ENCODE results near the gene PGLYRP2.
A peak's percentile ranks its signal among the peaks of the same experiment; 100 is the strongest.

The PGLYRP2 gene

GRCh38 chr19:15471639-15472101 is 7.6 kb downstream of the PGLYRP2 start:
- TF ChIP-seq CTCF (IDR thresholded peaks at IDR 0.05; ENCODE audit: insufficient read depth, low read depth, low read length, missing control alignments): no peak
- DNase-seq (ENCODE audit: low read depth): no peak
- H3K4me3 ChIP-seq (ENCODE audit: low read depth, low read length): no peak overlapping the region

- no peak for TF ChIP-seq CTCF (IDR thresholded peaks at IDR 0.05; ENCODE audit: insufficient read depth, low read depth, low read length, missing control alignments)
- peak; percentile 37 for DNase-seq (ENCODE audit: low read depth)
- H3K4me3 ChIP-seq (ENCODE audit: low read depth, low read length): no peak overlapping the region
These were observed 9.6 kb downstream of the PGLYRP2 start for GRCh38 chr19:15469513-15470297.

DNA sequence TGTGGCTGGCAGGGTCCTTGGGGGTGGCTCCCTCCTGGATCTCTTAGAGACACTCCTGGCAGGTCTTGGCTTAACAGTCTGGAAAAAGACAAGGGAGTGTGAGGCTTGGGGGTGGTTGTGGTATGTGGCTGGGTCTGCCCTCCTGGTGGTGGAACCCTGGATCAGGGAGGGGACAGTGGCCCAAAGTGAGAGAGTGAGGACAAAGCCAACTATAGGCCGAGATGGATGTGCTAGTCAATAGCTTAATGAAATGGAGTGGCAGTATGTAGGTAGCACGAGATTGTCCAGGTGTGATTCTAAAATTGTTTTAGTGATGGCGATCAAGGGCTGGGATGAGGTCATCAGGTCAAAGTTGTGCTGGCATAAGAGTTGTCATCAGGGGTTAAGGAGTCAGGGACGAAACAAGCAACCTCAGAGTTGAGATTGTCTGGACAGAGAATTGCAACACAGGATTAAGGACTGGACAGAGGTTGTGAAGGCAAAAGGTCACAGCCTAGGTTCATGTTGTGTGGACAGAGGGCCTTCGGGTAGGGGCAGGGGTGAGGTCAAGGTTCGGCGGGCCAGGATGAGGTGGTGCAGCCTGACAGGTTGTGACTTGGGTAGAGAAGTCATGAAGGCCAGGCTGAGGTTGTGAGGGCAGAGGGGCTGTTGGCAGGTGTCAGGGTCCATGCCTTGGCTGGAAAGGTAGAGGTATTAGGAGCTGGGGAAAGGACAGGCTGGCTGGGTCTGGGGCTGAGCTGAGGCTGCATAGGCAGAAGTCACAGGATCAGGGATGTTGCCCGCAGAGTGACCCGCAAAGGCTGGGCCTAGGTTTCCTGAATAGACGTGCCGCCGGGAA is 10.4 kb downstream of the PGLYRP2 start:
- H3K4me3 ChIP-seq (ENCODE audit: low read depth, low read length): no peak overlapping the region
- no peak for DNase-seq (ENCODE audit: low read depth)
- TF ChIP-seq CTCF (IDR thresholded peaks at IDR 0.05; ENCODE audit: insufficient read depth, low read depth, low read length, missing control alignments): no peak

DNA sequence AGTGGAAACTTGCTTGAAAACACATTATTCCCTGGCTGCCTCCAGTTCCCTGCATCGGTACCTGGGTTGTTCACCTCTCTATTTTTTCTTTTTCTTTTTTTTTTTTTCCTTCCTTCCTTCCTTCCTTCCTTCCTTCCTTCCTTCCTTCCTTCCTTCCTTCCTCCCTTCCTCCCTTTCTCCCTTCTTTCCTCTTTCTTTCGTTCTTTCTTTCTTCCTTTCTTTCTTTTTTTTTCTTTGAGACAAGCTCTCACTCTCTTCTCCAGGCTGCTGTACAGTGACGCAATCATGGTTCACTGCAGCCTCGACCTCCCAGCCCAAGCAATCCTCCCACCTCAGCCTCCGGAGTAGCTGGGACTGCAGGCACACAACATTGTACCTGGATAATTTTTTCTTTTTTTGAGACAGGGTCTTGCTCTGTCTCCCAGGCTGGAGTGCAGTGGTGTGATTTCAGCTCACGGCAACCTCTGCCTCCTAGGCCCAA is 11.5 kb downstream of the PGLYRP2 start:
- no peak for TF ChIP-seq CTCF (IDR thresholded peaks at IDR 0.05; ENCODE audit: insufficient read depth, low read depth, low read length, missing control alignments)
- no peak for DNase-seq (ENCODE audit: low read depth)
- no peak overlapping the region for H3K4me3 ChIP-seq (ENCODE audit: low read depth, low read length)

- DNase-seq (ENCODE audit: low read depth): peak; percentile 96
- no peak for TF ChIP-seq CTCF (IDR thresholded peaks at IDR 0.05; ENCODE audit: insufficient read depth, low read depth, low read length, missing control alignments)
- no peak overlapping the region for H3K4me3 ChIP-seq (ENCODE audit: low read depth, low read length)
These were observed 12.2 kb downstream of the PGLYRP2 start for GRCh38 chr19:15466851-15467733.

Data from GM12865 (cell line).